ENCODE results near the gene MAZ. TPM values are rescaled to one million over a fixed set of nuclear protein-coding genes. Genes with fewer than 3 reads are reported as not detected.
"Not testable (repeated sequence)": the region's sequence is repeated elsewhere in the genome, so short reads cannot be mapped to it uniquely, and the experiment has no call there.

The MAZ gene
- total RNA-seq, 1 donor from 2014 or later, result 103 TPM

DNA sequence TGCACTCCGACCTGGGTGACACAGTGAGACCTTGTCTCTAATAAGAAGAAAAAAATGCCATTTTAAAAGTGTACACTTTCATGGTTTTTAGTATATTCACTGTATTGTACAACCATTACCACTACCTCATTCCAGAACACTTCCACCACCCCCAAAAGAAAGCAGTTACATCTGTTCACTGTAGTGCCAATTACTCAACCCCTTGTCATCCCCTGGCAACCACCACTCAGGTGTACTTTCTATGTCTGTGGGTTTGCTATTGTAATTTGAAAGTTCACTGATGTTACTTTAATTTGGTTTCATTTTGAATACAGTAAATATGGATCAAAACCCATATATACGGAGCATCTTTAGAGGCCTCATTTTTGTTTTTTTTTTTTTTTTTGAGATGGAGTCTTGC lies 22.2 kb upstream of the MAZ start:
- DNase-seq (ENCODE audit: low spot score), result no peak

GRCh38 chr16:29784901-29785500 lies 21.3 kb upstream of the MAZ start:
- DNase-seq (ENCODE audit: low spot score), result peak; percentile 64

GRCh38 chr16:29787155-29787554 lies 19.2 kb upstream of the MAZ start:
- DNase-seq (ENCODE audit: low spot score), result not testable (repeated sequence)

- DNase-seq (ENCODE audit: low spot score), result no peak
Observed at GRCh38 chr16:29789775-29790182, 16.6 kb upstream of the MAZ start.

DNA sequence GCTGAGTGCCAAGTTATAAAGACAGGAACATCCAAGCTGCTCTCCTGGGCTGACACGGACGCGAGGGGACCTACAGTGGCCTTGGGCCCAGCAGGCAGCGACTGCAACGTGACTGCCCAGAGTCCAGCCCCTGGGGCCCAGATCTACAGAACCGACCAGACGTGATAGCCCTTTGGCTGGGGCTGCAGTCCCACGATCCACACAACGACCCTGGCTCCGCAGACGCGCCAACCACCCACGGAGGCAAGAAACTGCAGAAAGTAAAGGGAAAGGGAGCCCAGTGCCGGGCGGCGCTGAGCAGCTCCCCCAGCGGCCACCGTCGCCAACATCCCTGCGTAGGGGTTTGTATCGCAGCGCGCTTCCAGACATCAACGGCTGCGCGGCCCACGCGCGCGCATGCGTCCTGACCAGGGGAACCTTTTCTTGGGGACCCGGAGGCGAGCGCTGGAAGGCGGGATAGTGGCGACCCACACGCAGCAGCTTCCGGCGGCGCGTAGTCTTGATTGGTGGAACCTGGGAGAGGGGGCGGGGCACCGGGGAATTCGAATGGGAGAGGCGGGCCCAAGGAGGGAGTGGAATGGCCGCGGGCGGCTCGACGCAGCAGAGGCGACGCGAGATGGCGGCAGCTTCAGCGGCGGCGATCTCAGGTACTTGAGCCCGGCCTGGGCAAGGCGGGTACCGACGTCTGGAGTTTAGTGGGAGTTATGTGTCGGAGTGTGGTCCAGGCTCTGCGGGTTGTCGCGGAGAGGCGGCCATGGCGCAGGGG lies 16.0 kb upstream of the MAZ start, which contains the start of gene KIF22:
TSS of gene KIF22 (plus strand) at position 569 of the 766 bp plus-strand sequence. CDS start at position 578, 9 bp downstream.
- DNase-seq (ENCODE audit: low spot score), result peak; percentile 99

GRCh38 chr16:29790949-29791844 lies 15.1 kb upstream of the MAZ start:
- no peak for DNase-seq (ENCODE audit: low spot score)

DNA sequence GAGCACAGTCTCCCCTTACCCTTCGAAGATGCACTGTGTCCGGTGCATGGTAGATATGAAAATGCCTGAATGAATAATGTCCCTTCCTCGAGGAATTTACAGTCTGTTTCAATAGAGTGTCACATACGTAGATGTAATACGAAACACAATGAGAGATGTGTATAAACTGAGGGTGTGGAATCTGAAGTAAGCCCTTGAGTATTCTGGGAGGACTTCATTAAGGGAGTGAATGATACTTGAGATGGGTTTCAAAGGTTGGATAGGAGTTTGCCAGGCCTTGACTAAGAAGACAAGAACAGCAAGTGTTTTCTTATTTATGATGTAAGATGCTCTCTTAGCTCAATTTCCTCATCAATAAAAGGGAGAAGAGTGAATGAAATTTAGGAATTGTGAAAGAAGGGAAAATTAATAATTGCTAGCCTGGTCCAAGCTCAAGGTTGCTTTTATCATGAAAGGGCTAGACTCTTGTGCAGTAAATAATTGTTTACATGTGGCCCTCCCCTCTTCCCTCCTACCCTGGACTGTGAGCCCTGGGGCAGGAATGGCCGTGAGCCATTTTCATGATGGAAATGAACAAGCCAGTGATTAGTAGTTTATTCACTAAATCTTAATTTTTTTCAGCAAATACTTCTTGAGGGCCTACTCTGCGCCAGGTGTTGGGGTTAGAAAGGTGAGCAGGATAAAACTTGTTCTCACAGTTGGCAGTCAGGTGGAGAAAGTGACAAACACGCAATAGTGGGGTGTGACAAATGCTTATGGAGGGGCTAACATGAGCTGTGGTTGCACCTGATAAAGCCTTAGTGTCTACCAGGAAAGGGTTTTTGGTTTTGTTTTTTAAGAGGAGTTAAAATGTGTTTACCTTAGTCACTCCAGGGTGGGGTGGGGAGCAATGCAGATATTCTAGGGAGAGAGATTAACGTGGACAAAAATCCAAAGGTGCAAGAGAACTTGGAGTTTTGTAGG lies 14.2 kb upstream of the MAZ start:
- DNase-seq (ENCODE audit: low spot score), result no peak

DNA sequence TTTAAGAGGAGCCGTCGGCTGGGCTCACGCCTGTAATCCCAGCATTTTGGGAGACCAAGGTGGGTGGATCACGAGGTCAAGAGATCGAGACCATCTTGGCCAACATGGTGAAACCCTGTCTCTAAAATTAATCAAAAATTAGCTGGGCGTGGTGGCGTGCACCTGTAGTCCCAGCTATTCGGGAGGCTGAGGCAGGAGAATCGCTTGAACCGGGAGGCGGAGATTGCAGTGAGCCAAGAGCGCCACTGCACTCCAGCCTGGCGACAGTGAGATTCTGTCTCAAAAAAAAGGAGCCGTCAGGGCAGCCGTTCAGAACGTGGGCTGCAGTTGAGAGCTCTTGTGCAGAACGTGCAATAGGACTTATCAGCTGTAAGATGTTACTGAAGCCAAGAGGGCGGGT lies 13.2 kb upstream of the MAZ start:
- not testable (repeated sequence) for DNase-seq (ENCODE audit: low spot score)

DNA sequence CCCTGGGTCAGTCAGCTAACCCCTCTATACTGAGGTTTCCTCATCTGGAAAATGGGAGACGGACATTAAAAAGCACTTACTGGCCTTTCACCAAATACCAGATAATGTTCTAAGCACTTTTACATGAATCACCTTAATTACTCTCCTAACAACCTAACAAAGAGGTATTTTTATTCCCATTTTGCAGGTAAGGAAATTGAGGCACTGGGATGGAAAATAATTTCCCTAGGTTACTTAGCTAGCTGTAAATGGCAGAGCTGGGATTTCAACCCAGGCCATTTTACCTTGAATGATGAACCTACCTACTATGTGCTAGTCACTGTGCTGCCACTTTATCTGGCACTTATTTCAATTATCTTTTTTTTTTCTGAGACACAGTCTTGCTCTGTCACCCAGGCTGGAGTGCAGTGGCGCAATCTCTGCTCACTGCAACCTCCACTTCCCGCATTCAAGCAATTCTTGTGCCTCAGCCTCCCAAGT lies 12.1 kb upstream of the MAZ start:
- DNase-seq (ENCODE audit: low spot score), result no peak

DNA sequence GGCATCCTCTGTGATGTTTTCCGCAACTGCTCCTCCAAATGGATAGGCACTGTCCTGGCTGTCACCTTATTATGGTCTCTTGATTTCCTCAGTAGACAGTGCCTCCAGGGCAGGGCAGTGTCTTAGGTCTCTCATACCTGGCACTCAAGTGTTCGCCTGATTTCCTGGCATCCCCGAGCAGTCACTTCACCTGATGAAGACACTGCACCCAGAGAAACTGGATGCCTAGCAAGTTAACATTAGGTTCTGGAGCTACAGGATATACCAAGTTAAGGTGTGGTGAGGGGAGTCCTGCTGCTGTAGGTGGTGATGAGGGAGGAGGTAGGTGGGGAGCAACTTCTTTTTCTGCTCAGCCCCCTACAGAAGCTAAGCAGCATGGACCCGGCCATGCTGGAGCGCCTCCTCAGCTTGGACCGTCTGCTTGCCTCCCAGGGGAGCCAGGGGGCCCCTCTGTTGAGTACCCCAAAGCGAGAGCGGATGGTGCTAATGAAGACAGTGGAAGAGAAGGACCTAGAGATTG lies 3.9 kb upstream of the MAZ start:
- DNase-seq (ENCODE audit: low spot score), result no peak

- no peak for DNase-seq (ENCODE audit: low spot score)
Observed at GRCh38 chr16:29804020-29804419, 2.3 kb upstream of the MAZ start.

DNA sequence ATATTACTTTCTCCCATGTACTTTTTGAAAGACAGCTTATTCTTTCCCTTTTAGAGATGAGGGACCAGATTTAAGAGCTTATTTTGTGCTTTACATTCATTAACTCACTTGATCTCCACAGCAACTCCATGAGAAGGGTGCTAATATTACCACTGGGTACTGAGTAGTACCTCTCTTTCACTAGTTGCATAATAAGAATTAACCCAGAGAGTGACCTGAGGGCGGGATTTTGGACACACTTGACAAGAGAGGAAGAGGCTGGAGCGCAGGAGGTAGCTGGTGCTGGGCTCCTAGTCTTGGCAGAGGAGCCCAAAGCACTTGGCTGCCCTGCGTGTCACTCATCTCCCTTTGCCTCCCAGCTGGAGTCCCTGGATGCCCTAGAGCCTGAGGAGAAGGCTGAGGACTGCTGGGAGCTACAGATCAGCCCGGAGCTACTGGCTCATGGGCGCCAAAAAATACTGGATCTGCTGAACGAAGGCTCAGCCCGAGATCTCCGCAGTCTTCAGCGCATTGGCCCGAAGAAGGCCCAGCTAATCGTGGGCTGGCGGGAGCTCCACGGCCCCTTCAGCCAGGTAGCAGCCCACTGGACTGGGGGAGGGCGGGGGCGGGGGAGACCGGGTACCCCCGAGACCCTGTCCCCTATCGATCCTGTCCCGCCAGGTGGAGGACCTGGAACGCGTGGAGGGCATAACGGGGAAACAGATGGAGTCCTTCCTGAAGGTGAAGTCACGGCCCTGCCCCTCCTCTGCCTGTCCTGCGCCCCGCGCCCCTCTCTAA lies 1.7 kb upstream of the MAZ start:
- DNase-seq (ENCODE audit: low spot score), result peak; percentile 35

DNA sequence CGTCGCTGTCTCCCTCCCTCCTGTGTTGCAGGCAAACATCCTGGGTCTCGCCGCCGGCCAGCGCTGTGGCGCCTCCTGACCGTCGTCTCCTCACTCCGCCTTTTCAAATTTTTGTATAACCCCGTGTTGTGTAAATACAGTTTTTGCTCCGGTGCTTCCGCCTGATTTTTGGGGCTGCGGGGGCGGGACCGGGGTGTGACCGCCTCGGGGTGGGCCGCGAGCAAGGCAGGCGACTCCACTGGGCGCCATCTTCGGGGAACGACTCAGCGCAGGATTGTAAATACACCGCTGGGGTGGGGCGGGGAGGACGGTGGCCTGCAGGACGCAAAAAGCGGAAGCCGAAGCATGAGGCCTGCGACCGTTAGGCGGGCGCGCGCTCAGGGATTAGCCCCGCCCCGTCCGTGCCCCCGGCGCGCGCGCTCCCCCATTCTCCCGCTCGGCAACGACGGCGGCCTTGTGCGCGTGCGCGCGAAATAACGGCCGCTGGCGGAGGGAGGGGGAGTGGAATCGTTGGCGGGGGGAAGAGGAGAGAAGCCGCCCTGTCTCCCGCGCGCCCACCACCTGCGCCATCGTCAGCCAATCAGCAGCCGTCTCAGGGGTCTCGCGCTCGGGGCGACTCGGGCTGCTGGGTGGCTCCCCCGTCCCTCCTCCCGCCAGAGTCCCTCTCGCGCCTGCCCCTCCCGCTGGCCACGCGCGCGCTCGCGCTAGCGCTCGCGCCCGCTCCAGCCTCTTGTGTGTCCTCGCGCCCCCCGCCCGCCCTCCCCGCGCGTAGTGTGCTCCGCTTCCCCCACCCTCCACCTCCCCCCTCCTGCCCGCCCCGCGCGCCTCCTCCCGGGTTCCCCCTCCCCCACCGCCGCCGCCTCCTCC lies 864 bp upstream of the MAZ start:
- DNase-seq (ENCODE audit: low spot score), result peak; percentile 98

DNA sequence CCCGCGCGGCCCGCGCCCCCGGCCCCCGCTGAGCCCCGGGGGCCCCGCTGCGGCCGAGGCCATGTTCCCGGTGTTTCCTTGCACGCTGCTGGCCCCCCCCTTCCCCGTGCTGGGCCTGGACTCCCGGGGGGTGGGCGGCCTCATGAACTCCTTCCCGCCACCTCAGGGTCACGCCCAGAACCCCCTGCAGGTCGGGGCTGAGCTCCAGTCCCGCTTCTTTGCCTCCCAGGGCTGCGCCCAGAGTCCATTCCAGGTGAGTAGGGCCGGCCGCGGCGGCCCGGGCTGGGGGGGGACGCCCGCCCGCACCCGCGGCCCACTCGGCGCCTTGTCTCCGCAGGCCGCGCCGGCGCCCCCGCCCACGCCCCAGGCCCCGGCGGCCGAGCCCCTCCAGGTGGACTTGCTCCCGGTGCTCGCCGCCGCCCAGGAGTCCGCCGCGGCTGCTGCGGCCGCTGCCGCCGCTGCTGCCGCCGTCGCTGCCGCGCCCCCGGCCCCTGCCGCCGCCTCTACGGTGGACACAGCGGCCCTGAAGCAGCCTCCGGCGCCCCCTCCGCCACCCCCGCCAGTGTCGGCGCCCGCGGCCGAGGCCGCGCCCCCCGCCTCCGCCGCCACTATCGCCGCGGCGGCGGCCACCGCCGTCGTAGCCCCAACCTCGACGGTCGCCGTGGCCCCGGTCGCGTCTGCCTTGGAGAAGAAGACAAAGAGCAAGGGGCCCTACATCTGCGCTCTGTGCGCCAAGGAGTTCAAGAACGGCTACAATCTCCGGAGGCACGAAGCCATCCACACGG lies 504 bp downstream of the MAZ start:
- DNase-seq (ENCODE audit: low spot score), result peak; percentile 71

DNA sequence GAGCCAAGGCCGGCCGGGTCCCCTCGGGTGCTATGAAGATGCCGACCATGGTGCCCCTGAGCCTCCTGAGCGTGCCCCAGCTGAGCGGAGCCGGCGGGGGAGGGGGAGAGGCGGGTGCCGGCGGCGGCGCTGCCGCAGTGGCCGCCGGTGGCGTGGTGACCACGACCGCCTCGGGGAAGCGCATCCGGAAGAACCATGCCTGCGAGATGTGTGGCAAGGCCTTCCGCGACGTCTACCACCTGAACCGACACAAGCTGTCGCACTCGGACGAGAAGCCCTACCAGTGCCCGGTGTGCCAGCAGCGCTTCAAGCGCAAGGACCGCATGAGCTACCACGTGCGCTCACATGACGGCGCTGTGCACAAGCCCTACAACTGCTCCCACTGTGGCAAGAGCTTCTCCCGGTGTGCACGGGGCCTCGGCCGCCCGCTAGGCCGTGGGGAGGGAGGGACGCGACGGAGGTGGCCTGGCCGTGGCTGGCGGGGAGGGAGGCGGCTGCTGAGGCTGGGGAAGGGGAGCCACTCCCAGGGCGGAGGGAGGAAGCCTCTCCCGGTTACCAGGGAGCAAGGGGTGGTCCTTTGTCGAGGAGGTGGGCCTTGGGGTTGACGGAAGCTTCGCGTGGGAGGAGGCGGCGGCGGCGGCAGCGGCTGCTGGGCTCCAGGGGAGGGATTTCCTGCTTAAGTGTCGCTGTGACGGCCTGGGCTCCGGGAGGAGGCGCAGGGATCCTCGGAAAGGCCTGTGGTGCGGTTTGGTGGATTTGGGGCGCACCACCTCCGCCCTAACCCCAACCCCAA lies 1.3 kb downstream of the MAZ start:
- DNase-seq (ENCODE audit: low spot score), result peak; percentile 96

DNA sequence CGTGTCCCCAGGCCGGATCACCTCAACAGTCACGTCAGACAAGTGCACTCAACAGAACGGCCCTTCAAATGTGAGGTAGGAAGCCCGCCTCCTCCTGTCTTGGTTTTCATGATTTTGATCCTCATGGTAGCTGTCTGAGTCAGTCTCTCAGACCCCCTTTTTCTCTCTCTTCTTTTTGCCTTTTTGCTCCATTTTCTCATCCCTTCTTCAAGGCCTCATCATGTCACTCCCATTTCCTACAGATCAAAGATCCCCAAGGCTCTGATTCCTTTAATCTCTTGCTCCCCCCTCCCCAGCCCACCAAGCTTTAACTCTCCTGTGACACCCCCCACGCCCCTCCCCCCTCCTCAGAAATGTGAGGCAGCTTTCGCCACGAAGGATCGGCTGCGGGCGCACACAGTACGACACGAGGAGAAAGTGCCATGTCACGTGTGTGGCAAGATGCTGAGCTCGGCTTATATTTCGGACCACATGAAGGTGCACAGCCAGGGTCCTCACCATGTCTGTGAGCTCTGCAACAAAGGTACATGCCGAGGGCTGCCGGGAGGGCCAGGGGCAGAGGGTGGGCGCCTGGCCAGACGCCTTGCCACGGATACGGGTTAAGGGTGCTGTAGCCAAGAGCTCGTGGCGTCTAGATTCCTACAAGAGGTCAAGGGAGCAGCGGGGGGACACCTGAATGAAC lies 2.0 kb downstream of the MAZ start:
- no peak for DNase-seq (ENCODE audit: low spot score)
